OCI-LY3 (cell line): Measurements from ENCODE around the gene EFNA4.

Experiments used
- EZH2phosphoT487 ChIP-seq: fragments of 200-600 bp; shearing (Covaris generic); IDR thresholded peaks from 2 replicates; pipeline ENCODE4 v1.6.1; 2018; ENCODE audit warnings: antibody characterized with exemption, mixed run types, low read depth
- TF ChIP-seq, protein P1 (sequence below): fragments of 200-600, 300-600 bp; sonication (generic); IDR thresholded peaks from 2 replicates; pipeline ENCODE4 v1.5.1; 2014; ENCODE audit warnings: antibody characterized with exemption, low read length, low read depth

GRCh38 chr1:155035936-155036335, 27.6 kb upstream of the EFNA4 start:
- TF ChIP-seq, protein P1, sequence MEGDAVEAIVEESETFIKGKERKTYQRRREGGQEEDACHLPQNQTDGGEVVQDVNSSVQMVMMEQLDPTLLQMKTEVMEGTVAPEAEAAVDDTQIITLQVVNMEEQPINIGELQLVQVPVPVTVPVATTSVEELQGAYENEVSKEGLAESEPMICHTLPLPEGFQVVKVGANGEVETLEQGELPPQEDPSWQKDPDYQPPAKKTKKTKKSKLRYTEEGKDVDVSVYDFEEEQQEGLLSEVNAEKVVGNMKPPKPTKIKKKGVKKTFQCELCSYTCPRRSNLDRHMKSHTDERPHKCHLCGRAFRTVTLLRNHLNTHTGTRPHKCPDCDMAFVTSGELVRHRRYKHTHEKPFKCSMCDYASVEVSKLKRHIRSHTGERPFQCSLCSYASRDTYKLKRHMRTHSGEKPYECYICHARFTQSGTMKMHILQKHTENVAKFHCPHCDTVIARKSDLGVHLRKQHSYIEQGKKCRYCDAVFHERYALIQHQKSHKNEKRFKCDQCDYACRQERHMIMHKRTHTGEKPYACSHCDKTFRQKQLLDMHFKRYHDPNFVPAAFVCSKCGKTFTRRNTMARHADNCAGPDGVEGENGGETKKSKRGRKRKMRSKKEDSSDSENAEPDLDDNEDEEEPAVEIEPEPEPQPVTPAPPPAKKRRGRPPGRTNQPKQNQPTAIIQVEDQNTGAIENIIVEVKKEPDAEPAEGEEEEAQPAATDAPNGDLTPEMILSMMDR, result no peak
- TF ChIP-seq EZH2phosphoT487, result no peak
